Suppressor macrophage treated with lipopolysaccharide for 1 hour (primary cell): ENCODE results near the gene PGPEP1.

Experiments
- DNase-seq, 3 donors: peaks; one replicate each; pipeline ENCODE4 v3.0.0-alpha.2; 2020 to 2022

PGPEP1 gene, protein sequence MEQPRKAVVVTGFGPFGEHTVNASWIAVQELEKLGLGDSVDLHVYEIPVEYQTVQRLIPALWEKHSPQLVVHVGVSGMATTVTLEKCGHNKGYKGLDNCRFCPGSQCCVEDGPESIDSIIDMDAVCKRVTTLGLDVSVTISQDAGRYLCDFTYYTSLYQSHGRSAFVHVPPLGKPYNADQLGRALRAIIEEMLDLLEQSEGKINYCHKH

DNA sequence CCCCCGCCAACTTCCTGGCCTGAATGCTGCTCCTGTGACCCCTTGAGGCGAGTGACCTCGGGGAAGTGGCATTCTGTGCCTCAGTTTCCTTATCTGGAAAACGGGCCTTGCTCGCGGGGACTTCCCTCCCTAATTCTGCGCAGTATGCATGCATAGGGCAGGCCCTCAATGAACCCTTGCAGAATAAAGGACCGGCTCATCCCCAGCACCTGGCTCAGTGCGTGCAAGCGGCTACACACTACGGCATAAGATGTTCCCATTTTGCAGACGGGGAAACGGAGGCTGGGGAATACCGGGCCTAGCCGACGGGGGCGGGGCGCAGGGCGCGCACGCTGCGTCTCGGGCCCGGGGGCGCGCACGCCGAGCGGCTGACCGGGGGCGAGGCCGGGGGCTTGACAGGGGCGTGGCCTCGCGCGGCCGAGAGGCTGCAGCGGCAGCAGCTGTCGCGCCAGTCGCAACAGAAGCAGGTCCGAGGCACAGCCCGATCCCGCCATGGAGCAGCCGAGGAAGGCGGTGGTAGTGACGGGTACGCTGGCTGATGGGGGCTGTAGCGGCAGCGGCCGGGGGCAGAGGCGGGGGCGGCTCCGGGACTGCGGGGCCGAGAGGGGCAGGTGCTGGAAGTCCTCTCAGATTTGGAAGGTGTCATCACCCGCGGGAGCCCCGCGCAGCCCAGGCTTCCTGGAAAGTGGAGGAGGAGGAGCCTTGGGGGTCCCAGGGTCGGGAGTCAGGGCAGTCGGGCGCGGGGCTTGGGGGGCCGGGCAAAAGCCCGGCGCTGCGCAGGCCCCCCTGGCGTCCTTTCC lies at the start of gene PGPEP1:
Gene PGPEP1, plus strand, starts transcription at position 409 of the 800 bp plus-strand sequence. Its CDS starts 84 bp downstream, at position 493.
- peak; percentile 48 to 87 (median 64) for DNase-seq

DNA sequence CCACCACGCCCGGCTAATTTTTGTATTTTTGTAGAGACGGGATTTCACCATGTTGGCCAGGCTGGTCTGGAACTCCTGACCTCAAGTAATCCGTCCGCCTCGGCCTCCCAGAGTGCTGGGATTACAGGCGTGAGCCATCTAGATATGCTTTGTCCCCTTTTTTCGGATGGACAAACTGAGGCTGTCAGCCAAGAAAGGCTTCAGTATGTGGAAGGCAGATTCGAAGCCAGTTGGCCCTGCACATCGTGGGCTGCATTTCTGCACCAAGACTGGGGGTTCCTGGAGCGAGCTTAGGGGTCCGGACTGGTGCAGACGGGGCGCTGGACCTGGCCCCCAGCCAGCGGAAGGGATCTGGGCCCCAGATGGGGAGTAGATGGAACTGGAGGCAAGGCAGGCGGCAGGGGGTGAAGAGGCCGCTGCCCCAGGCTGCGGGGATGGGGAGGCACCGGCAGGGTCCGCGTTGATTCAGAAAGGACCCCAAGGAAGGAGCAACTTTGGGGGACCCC lies 49.3 kb upstream of the PGPEP1 start:
- no peak for DNase-seq

DNA sequence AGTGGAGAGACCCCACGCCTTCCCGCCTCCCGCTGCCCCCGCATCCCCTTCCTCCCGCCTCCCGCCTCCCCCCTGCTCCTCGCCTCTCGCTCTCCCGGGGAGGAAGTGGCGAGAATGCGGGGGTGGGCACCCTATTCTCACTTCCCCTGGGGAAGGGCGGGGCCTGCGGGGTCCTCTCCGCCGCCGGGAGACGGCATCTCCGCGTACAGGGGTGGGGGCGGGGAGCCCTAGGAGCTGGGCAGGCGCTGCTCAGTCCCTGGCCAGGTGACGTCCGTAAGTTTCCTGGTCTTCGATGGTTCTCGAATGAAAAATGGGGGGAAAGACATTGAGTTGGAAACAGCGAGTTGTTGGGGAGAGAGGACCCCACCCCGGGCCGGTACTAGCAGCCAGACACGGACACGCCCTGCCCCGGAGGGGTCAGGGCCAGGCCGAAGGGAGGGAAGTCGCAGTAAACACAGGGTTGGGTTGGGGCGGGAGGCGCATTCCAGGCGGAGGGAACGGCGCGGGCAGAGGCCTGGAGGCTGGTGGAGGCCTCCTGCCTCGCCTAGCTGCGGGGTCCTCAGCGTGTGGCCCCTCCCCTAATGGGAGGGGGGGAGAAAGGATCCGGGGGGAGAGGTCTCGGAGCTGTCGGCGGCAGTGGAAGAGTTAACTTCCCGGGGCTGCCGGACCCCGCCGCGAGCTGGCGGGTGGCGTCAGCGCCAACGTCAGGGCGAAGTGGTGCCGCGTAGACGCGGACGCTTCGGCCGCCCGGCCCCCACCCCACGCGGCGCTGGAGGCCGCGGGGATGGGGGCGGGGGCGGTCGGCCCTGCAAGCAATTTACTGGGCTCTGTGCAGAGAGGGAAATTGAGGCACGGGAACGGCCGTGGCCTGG lies 48.6 kb upstream of the PGPEP1 start:
- peak; percentile 94 to 97 (median 96) for DNase-seq

DNA sequence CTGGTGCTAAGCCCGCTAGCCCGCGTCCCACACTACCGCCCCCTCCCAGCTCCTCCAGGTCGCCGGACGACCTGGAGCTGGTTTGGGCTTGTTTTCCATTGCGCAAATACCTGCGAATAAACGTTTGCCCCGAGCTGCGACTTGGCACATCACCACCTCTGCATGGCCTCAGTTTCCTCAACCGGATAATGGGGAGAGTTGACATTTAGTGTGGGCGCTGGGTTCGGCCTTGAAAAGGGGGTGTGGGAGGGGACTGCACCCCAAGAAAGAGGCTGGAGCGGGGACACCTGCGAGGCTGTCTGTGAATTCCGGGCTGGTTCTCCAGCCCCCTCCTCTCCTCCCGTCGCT lies 48.0 kb upstream of the PGPEP1 start:
- DNase-seq = no peak

DNA sequence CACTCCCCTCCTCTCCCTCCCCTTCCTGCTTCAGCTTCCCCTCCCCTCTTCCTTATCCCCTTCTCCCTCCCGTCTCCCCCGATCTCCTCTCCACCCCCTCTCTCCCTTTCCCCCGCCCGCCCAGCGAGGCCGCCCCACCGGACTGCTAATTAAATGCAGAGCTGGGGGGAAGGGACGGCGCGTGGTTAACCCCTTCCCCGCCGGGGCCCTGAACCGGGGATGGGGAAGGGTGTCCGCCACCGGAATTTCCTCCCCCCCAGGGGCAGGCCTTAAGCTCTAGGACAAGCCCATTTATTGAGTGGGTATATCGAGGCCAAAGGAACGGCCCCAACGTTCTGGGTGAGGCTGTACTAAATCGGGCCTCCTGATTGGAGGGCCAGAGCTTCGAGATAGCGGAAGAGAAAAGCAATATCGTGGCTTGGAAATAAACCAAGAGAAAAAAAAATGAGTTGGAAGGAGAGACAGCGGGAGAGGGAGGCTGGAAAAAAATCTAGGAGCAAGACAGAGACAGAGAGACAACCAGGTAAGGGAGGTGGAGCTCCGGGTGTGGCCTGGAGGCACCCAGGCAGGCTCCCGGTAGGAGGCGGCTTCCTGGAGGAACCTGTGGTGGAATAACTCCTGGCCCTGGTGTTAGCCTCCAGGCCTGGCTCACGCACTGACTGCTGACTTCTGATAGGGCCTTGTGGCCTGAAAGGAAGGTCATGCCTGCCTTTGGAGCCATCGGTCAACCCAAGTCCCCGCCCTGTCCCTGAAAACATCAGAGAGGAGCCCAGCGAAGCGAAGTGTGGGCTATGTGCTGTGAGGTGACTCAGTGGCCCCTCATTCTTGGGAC lies 47.4 kb upstream of the PGPEP1 start:
- peak; percentile 69 to 75 (median 72) for DNase-seq

DNA sequence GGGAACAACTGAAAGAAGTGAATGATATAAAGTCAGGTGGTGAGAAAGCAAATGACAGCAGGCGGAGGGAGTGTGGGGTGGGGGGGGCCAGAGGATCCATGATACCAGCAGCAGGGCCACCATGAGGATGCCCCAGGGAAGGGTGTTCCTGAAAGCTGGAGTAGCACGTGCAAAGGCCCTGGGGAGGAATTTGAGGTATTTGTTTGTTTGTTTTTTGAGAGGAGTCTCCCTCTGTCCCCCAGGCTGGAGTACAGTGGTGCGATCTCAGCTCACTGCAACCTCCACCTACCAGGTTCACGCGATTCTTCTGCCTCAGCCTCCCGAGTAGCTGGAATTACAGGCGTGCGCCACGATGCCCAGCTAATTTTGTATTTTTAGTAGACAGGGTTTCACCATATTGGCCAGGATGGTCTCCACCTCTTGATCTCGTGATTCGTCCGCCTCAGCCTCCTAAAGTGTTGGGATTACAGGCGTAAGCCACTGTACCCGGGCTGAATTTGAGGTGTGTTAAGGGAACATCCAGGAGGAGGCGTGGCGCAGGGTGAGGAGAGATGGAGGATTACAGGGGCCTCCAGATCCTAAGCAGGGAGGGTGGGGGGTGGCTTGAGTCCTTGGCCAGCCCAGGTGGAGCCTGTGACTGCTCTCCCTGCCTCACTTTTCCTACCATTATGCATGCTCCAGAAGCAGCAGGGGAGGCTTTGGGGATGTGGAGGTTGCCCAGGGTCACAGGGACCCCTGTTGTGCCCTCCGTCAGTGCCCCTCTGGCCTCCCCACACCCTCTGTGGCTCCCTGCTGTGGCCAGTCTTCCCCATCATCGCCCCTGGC lies 46.5 kb upstream of the PGPEP1 start:
- no peak for DNase-seq

DNA sequence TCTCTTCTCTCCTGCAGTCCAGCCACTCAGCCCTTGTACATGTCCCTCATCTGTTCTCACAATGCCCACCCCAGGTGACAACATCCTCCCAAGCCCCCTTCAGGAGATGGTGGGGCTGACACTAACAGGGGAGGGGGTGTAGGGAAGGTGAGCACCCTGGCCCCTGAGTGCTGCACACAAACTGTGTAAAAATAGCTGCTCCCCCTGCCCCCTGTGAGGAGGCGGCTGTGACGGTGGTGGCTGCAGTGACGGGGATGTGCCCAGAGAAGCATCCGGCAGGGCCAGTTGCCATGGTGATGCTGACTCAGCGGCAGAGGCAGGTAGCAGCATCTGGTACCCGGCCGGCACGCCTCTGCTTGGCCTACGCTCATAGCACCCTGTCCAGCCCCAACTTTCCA lies 45.9 kb upstream of the PGPEP1 start:
- no peak for DNase-seq

DNA sequence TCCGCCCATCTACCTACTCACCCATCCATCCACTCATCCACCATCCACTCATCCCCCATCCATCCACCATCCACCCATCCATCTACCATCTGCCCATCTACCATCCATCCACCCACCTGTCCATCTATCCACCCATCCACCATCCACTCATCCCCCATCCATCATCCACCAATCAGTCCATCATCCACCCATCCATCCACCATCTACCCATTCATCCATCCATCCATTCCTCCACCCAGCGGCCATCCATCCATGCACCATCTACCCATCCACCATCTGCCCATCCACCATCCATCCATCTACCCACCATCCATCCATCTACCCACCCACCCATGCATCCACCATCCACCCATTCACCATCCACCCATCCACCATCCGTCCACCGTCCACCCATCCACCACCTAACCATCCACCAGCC lies 45.4 kb upstream of the PGPEP1 start:
- DNase-seq = no peak

DNA sequence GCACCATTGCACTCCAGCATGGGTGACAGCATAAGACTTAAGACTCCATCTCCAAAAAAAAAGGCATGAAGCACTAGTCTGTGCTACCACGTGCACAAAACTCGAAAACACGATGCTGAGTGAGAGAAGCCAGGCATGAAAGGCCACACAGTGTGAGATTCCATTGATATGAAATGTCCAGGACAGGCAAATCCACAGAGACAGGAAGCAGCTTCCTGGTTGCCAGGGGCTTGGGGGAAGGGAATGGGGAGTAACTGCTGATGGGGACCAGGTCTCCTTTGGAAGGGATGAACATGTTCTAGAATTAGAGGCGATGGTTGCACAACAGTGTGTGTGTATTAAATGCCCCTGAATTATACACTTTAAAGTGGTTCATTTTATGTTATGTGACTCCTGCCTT lies 43.1 kb upstream of the PGPEP1 start:
- DNase-seq = no peak

DNA sequence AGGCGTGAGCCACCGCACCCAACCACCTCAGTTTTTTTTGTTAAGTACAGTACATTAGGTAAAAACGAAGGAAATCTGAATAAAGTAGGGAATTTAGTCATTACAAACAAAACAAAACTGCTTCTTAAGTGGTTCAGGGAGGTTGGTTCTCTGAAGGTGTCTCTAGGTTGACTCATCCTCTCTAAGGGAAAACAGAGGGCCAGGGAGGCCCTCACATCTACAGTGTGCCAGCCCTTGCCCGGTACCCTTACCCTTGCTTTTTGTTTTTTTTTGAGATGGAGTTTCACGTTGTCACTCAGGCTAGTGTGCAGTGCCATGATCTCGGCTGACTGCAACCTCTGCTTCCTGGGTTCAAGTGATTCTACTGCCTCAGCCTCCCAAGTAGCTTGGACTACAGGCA lies 41.8 kb upstream of the PGPEP1 start:
- DNase-seq = no peak

DNA sequence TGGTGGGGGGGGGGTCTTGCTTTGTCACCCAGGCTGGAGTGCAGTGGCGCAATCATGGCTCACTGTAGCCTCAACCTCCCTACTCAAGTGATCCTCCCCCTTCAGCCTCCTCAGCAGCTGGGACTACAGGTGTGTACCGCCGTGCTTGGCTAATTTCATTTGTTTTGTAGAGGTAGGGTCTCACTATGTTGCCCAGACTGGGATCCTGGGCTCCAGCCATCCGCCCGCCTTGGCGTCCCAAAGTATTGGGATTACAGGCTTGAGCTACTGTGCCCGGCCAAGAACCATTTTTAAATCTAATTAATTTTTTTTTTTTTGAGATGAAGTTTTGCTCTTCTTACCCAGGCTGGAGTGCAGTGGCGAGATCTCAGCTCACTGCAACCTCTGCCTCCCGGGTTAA lies 40.7 kb upstream of the PGPEP1 start:
- no peak for DNase-seq

DNA sequence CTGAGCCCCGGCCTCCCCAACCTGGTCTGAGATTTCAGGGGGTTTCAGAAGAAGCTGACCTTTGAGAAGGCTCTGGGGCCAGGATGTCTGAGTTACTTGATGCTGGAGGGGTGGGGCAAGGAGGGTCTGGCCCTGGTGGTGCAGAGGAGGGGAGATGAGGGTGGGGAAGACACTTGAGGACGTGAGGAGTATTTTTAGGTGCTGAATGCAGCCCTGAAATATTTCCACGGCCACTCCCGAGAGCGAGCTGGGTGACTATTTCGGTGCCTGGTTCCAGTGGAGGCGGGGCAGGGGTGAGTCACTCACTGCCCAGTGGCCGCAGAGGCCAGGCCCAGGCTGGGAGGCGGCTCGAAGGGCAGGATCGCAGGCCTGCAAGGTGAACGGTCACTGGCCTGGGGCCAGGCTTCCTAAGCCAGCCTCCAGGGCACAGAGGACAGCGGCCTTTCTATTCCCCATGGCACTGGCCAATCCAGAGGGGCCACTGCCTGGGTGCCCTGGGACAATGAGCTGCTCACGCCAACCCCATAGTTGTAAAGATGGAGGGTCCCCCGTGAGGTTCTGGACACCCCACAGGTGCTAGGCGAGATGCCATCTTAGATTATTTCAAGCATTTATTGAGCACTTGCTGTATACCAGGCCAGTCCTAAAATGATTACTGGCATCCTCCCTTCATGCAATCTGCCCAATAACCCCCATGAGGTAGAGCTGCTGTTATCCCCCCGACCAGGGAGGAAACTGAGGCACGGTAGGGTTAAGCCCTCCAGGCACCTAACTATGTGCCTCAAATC lies 39.3 kb upstream of the PGPEP1 start:
- DNase-seq = peak; percentile 81 to 86 (median 83)

DNA sequence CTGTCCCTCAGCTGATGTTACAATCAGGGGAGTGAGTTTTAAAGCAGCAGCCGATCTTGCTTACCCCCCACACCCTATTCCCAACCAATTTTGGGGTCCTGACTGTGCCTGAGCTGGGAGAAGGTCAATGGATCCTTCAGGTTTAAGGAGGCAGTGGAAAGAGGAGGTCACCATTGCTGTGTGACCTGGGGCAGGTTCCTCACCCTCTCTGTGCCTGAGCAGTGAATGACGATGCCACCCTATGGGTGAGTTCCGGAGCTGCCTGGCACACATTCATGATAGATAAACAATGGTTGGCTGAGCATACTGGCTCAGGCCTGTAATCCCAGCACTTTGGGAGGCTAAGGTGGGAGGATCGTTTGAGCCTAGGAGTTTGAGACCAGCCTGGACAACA lies 38.7 kb upstream of the PGPEP1 start:
- DNase-seq = no peak

DNA sequence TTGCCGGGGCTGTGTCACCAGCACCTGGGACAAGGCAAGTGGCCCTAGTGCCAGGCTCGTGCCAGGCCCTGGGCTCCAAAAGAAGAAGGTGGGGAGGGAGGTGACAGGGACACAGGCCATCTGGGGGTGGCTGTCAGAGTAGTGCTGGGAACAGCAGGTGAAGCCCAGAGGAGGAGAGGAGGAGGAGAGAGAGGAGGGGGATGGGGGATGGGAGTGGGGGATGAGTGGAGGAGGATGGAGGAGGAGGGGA lies 36.3 kb upstream of the PGPEP1 start:
- no peak for DNase-seq

DNA sequence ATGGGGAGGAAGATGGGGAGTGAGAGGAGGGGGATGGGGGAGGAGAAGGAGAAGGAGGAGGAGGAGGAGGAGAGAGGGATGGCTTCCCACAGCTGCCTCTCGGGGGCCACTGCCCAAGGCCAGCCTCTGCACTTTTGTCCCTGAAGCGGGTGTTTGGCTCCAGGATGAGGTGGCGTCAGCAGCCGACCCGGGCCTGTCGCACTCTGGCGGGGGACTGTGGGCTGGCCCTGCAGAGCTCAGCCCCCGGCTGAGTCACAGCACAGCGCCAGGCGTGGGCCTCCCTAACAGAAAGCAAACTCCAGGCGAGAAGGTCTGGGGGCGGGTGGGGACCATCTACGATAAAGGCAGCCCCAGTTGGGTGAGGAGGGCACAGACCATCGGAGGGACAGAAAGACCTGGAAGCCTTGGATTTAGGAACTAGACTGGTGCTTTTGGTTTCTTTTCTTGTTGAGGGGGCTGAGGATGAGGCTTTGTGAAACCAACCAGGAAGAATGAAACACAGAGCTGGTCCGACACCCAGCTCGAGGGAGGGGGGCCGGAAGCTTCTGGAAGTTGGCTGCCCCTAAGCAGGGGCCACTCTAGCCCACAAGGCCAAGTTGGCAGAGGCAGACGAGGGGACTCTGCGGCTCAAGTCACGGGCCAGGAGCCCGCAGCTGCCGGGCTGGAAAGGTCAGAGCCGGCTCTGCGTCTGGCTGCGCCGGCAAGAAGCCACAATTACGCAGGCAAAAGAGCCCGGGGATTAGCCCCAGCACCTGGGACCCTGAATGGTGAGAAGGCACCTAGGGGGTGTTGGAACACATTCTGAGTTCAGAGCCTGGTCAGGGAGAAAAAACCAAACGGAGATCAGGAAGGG lies 35.7 kb upstream of the PGPEP1 start:
- peak; percentile 92 to 95 (median 94) for DNase-seq

DNA sequence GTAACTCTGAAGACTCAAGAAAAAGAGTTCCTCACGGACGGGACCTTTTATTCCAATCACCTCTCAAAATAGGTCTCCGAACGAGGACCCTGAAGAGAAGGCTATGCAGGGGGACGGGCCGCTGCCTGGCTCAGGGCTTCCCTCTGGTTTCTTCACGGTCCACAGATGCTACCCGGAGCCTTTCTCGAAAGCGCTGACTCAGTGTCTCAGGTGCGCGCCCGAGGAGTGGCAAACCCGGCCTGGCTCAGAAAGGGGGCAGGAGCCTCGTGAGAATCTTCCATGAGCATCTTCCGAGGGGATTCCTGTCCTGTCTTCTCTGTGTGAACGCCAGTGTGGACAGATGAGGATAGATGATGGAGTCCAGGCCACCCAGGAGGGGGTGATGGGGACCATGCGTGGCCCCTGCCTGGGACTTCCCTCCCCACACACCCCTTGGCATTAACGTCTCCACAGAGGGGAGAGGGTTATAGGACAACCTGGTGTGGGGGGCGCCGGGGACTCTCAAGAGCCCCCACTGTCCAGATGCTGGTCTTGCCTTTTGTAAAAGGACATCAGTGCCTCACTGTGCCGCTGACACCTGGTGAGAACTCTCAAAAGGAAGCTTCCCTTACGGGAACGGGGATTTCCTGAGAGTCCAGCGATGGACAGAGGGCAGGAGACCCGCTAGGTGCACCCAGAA lies 34.0 kb upstream of the PGPEP1 start:
- no peak for DNase-seq

DNA sequence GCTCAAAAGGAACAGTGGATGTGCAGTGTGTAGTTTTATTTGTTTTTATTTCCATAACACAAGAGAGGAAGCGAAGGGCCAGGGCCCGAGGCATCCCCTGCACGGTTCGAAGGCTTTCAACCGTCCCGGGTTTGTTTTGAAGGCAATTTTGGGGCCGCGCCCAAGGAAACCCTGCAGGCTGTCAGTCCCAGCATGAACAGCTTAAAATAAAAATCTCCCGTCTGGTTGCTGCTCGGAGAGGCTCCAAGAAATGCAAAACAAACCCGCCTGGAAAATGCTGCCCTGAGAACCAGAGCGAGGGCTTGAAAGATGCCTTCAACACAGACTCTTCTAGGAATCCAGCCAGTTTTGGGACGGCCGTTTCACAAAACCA lies 33.5 kb upstream of the PGPEP1 start:
- no peak for DNase-seq

DNA sequence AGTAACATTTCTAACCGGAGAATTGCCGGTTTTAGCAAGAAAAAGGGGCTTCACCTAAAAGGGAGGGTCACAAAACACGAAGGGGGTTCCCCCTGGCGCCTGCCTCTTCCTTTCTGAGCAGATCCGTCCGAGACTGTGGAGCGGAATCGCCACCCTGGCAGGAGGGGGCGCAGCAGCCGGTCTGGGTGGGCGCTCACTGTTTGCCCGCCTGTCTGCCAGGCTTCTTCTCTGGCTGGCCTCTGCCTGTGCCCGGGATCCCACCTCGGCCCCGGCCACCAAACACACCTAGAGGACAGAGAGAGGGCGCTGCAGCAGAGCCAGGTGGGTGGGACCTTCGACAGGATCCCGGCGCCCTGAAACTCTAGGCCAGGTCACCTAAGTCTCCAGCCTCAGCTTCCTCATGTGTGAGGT lies 33.1 kb upstream of the PGPEP1 start:
- DNase-seq = no peak
